Panc1 (cell line): ENCODE data around the gene RAD9A.
"Not testable (repeated sequence)": the region's sequence is repeated elsewhere in the genome, so short reads cannot be mapped to it uniquely, and the experiment has no call there.

Source experiments
- CTCF ChIP-seq: fragments of 450-650 bp; IDR thresholded peaks from 2 replicates; pipeline ENCODE4 v1.5.1; 2017; ENCODE audit warnings: mild to moderate bottlenecking
- POLR2AphosphoS5 ChIP-seq: IDR thresholded peaks from 2 replicates; pipeline ENCODE4 v1.6.1; 2012; ENCODE audit warnings: mild to moderate bottlenecking, low read depth, low read length, moderate library complexity
- REST ChIP-seq, 2 experiments: IDR thresholded peaks; 2 replicates each; pipeline ENCODE4 v1.6.1; 2011 to 2012; ENCODE audit warnings: low read depth in 2 of 2, control low read depth in 1 of 2, low read length in 1 of 2, mild to moderate bottlenecking in 1 of 2, moderate library complexity in 1 of 2; ENCODE audit not compliant: insufficient read depth in 1 of 2
- SIN3A ChIP-seq: IDR thresholded peaks from 2 replicates; pipeline ENCODE4 v1.6.1; 2012; ENCODE audit warnings: low read depth, mild to moderate bottlenecking, low read length, moderate library complexity, borderline replicate concordance; ENCODE audit not compliant: insufficient read depth
- TCF7L2 ChIP-seq: IDR thresholded peaks from 2 replicates; pipeline ENCODE4 v1.6.1; 2011; ENCODE audit warnings: mild to moderate bottlenecking, low read depth, low read length, inconsistent platforms

GRCh38 chr11:67402192-67402839 is 10.5 kb downstream of the RAD9A start:
- not testable (repeated sequence) for TF ChIP-seq SIN3A; CTCF; POLR2AphosphoS5; REST (IDR thresholded peaks at IDR 0.05; ENCODE audit: insufficient read depth in 1 of 2, low read depth in 2 of 2, low read length in 1 of 2); TCF7L2
